Measurements from ENCODE around the gene ZBTB16.

The ZBTB16 gene

DNA sequence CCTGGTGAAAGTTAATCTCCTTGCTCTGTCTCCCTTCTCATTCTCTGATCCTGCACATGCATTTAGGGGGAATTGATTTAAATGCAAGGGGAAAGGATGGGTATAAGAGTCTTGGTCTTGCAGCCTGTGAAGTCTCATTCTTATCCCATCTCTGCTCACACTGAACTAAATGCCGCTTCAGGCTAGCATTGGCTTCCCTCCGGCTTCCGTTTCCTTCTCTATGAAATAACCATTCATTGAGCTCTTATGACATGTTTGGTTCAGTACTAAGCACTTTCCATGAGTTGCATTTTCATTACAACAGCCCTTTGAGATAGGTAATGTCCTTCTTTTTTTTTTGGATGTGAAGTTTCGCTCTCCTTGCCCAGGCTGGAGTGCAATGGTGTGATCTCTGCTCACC, 5.6 kb downstream of the ZBTB16 start:
- DNase-seq, result no peak

DNA sequence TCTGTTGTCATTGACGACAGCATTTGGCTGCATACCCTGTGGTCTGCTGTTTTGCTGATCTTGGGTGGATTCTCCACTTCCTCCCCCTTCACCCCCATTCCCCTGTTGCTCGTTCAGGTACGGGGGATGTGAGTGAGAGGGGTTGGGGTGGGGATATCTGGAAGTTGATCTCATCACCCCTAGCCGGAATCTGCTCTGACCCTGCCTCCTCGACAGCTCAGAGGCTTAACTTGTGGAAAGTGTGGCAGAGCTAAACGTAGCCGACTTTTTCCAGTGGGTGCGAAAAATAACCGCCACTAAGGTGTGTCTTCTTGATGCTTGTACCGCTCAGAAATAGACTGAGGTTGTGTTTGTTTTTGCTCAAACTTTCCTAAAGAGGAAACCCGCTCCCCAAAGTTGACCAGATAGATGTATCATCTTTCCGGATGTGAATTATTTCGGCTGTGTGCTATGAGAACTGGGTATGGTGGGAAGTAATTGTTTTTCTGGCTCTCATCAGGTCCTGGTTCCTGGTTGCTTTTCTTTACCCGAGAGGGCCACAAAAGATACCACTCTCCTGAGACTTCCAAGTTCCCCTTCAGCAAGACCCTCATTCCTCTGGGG, 6.6 kb downstream of the ZBTB16 start:
- DNase-seq, result peak in 1 of 5 donors; percentile 52

DNA sequence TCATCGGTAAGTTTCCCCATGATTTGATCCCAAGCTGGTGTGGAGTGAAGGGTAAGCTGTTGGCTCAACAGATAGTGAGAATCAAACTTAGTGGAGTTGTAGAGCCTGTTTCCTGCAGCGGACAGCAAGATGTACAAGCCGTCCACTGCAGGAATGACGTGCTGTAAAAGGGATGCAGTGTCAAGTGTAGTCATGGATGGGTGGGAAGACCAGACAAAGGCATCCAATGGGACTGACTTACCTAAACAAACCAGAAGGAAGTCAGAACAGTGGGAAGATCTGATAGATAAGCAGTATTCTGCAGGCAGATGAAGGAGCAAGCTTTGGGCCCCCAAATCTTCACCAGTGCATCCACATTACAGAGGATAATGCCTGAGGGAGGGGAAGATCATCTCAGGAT, 8.8 kb downstream of the ZBTB16 start:
- no peak for DNase-seq

DNA sequence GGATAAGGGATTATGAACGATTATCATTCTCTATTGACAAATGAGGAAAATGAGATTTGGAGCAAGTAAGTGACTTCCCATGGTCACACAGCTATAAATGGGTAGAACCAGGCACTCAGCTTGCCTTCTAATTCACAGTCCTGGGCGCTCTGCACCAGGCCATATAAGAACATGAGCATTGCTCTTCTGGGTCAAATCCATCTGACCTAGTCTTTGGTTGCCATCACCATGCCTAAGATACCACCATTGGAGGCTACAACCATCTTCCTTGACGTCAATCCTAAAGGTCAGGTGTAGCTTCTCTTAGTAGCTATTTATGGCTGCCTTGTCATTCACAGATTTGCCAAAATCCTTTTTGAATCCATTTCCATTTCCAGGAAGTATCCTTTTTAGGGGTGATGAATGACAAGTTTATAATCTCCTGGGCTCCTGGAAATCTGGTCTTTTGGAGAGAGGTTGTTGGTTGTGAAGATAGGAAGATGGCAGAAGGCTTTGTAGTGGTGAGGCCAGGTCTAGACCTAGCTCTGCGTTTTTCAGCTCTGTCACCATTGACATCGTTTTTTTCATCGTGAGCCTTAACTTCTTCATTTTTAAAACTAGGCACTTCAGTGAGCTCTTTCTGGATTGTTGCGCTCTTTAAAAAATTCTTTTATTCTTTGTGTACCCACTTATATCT, 11.1 kb downstream of the ZBTB16 start:
- DNase-seq, result no peak

DNA sequence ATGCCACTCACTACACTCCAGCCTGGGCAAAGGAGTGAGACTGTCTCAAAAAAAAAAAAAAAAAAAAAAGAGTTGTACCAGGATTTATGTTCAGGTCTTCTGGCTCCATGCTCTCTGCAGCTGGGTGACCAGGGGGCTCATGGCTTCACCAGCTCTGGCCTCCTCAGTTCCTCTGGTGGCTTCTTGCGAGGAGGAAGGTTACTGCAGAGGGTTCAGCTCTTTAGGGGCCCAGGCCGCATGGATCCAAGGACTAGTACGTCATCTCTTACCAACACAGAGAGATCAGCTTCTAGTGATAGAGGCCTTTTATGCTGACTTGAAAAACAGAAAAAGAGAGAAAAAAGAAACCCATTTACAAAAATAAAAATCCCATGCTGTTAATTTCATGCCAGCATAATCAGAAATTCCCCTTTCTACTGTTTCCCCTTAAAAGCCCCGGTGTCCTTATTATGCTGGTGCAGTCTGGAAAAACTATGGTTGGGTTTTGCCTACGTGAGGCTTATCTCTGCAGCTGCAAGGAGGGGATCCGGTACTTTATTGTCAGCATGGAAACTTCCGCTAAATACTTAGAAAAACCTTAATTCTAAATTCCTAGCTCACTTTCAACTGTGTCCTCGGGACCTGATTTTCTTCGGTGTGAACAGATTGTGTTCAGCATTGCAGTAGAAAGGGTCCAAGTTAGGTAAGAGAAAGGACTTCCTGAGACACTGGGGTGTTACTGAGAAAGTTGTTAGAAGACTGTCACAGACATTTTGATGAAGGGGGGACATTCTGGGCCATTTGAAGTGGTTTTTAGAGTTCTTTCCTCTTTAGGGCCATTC, 13.7 kb downstream of the ZBTB16 start:
- DNase-seq, result peak in 1 of 5 donors; percentile 33

DNA sequence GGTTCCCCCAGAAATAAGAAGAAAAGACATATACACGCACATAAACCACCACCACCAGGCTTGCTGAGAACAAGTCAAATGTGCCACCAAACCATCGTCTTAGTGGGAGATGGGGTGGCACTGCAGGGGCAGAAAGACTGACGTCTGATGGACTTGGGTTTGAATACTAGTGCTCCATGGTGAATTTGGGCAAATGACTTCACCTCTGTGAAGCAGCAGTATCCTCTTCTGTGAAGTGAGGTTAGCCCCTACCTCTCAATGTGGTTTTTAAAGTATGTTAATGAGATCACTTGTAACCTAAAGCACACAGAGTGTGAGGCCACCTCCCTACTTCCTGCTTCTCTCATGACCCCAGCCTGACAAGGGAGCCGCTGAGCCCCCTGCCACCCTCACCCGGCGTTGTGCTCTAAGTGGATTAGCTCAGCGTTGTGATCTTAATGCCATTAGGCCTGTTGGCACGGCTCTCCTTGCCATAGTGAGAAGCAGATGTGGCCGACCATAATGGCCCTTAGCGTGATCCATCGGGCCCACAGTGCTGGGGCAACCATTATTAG, 14.4 kb downstream of the ZBTB16 start:
- DNase-seq, result peak in 1 of 5 donors; percentile 47

DNA sequence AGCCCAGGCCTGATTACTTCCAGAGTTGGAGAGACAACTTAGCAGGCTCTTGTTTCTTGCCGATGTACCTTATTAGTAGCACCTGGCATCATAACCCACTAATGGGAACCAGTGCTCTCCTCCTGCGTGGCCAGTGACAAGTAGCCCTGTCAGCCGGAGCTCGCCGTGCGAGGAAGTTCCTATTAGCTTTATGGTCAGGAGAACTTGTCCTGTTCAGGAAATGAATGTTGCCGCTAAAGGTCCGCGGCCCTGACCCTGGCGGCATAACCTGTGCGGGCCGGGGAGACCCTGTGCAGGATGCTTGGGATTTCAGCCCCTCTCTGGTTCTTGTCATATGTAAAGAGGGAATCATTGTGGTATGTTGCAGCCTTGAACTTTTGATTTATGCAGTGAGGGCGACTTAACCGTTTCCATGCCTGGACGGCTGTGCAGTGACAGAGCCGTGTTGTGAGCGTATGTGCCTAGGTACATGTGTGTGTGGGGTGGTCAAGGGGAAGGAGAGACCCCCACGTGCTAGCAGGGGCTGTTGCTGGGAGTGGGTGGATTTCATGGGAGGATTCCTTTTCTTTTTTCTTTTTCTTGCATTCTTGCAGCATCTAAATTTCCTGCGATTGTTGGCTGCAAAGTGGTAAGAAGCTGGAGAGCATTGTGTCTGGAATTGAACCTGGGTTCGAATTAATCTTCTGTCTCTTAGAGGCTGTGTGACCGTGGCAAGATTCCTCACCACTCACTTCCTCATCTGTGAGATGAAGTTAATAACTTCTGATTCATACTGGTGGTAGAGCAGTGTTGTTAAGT, 15.2 kb downstream of the ZBTB16 start:
- DNase-seq, result no peak

DNA sequence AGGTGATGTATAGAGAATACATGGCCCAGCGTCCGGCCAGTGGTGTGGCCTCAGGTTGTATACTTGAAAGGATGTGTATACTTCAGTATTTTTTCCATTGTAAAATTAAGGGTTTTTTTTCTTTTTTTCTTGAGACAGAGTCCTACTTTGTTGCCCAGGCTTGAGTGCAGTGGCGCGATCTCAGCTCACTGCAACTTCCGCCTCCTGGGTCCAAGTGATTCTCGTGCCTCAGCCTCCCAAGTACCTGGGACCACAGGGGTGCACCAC, 15.8 kb downstream of the ZBTB16 start:
- DNase-seq, result no peak

DNA sequence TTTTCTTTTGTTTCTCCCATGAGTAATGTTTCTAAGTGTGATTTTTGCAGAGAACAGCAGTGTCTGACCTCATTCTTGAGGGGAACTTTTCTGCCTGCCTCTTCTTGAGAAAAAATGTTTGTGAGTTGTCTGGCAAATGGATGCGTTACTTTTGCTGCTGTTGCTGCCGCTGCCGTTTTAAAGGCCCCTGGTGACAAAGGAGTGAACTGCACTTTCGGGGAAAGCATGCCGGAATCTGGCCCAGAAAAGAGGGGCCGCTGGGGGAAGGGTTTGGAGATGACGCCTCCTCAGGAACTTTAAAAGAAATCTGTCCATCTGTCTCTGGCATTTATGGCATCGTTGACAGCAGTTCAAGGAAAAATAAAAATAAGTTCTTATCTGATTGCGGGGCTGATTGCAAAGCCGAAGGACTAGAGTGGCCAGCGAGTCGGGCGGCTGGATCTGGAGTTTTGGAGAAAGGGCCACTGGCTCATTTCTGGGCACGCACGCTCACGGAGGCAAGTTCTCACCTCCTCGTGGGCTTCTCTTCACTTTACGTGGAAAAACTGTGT, 16.5 kb downstream of the ZBTB16 start:
- peak in 1 of 5 donors; percentile 34 for DNase-seq

DNA sequence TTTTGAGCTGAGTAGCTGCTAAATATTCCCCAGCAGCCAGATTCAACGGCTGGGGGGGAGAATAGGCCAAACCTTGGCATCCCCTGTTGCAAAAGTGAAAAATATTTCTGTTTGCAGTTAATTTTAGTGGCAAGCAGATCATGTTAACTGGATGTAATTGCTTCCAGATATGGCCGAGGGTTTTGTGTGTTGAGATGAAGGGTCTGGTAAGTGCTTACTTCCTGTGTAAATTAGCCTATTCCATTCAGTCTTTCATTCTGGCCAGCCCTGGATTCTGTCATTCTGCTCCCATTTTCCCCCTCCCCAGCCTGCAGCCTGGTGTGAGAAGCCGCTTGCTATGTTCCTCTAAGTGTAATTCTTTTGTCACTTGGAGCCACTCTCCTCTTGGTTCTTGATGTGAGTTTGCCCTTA, 17.4 kb downstream of the ZBTB16 start:
- no peak for DNase-seq

DNA sequence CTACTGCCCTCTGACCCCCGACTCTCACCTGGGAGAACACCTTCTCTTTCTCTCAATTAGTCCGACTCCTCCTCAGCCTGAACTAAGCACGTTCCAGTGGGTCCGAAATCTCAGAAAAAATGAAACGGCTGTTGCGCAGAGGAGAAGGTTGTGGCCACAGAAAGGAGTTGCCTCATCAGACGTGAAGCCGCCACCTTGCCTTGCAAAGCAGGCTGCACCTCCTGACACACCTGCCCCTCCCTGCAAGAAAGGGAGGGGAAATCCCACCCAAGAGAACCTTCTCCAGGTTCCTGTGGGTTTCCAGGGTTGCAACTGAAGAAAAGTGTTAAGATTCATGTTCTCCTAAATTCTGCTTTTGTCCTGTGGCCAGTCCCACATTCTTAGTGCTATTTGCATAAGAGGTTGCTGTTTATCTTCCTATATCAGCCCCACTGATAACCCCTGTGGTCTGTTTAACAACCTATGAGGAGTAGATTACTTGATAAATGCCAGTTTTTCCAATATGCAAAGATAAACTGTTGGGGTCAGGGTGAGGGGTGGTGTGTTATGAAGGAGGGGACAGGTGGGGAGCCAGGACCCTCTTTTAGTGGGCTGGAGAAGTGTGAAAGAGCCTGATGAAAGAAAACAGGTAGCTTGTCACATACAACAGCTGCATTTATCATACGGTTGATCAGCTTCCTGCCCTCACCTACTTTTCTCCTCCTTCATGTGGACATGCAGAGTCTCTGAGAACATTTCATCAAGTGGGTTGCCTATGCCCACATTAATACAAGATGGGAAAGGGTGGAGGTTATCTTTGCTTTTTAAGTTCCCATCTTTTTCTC, 18.2 kb downstream of the ZBTB16 start:
- no peak for DNase-seq

DNA sequence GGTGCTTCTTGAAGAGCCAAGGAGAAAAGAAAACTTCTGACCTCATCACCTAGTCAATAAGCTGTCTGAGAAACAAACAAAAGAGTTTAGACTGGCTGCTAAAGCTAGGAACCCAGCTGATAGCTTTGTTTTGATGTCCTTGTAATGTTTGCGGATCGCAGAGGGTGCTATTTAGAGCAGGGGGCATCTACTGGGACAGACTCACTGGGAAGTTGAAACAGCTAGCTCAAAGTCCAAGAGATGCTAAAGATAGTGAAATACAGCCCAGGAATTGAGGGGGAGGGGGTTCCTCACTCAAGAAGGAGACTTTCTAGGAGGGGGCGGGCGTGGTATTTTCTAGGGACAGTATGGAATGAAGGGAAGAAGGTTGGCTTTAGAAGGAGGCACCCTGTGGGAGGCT, 18.9 kb downstream of the ZBTB16 start:
- no peak for DNase-seq

DNA sequence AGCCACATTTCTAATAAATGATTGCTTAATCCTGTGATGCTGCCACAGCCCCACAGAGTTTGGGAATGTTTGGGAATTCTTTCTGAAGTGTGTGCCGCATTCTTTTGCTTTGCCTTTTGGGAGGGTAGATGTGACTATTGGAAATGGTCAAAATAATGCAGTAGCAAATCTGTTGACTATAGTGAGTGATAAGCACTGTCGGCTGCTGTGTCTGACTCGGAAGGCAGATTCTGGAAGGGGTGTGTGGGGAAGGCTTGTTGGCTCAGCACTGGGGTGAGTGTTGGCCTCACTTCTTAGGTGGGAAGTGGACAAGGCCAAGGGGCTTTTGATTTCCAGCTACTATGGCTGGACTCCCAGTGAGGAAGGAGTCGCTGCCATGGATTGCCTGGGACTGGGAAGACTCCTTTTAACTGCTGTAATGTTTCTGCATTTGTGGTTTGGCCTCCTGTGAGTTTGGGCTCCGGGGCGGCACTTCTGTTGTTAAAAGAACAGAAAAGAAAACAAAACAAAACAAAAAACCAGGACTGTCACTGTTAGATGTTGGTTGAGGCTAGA, 20.1 kb downstream of the ZBTB16 start:
- DNase-seq, result no peak

DNA sequence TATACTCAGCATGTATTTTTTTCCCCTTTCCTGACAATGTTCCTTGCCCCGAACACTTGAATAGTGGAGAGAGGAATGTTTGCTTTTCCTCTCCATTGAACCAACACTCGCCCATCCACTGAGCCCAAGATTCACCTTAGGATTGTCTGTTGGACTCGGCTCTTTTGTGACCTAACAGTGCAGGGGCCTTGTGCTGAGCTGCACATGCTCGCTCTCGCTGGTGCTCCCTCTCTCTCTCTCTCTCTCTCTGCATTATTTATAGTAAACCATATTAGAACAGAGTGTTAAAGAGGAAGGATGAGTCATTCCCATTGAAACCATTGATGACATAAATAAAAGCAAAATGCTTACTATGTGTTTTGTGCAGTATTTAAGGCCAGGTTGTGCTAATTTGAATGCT, 20.7 kb downstream of the ZBTB16 start:
- DNase-seq, result peak in 1 of 5 donors; percentile 45

DNA sequence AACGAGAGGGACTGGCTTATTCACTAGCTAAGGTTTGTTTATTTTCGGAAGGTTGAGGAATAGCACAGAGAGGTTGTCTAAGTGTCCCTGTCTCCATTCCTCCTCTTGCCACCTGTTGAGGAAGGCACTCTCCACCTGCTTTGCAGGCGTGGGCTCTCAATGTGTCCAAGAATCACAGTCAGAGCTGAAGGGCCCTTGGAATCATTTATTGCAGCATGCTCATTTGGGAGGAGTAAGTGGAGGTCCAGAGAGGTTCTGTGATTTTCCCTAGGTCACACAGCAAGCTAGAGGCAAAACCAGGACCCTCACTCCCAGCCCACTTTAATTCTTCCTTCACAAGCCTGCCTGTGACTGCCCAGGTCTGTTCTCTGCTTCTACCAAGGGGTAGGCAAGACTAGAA, 21.3 kb downstream of the ZBTB16 start:
- no peak for DNase-seq

DNA sequence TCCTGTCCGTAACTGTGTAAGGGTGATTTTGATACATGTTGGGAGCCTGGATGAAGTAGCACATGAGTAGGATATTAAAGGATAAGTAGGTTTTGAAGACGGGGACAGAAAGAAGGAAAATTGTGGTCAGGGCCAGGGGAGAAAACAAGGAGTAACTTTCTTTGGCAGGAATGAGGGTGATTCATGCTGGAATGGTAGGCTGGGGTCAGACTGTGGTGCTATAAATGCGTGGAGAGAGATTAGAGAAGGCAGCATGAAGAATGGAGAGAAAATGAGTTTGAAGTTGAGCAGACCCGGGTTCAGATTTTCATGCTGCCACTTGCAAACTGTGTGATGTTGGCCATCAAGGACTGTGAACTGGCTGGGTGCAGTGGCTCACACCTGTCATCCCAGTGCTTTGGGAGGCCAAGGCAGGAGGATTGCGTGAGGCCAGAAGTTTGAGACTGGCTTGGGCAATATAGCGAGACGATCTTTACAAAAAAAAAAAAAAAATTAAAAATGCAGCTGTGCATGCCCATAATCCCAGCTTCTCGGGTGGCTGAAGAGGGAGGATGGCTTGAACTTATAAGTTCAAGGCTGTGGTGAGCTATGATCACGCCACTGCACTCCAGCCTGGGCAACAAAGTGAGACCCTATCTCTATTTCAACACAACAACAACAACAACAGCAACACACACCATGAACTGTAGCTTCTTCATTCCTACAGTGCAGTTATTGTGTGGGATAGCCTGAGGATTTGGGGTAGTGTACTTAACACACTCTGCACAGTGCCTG, 22.3 kb downstream of the ZBTB16 start:
- DNase-seq, result no peak

DNA sequence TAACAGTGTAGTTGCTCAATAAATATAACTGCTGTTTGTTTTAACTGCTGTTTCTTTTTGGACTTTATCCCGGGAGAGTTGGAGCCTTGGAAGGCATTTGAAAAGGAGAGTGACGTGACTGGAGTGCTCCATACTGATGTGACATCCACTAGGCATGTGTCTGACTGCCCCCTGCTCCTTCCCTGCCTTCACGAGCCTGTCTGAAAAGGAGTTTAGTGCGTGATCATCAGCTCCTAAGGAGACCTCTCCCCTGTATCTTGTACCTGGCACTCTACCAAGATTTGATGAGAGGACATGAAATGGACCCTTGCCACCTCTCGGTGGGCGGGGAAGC, 22.9 kb downstream of the ZBTB16 start:
- DNase-seq, result no peak

DNA sequence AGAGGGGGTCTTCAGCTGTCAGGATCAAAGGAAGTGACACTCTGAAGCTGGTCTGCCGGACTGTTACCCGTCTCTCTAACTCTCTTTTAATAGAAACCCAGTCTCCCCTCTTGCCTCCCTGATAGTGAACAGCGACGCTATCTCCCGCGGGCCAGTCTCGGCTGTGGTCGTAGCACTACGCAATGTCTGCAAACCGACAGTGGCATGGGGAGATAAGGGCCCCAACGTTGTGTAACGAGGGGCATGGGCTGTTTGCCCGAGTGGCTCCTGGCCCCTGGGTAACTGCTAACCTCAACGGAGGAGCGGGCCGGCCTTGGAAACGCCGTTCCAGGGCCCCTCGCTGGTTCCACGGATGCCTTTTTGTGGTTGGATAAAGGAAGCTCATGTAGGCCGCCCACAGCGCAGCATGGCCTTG, 23.3 kb downstream of the ZBTB16 start:
- no peak for DNase-seq

DNA sequence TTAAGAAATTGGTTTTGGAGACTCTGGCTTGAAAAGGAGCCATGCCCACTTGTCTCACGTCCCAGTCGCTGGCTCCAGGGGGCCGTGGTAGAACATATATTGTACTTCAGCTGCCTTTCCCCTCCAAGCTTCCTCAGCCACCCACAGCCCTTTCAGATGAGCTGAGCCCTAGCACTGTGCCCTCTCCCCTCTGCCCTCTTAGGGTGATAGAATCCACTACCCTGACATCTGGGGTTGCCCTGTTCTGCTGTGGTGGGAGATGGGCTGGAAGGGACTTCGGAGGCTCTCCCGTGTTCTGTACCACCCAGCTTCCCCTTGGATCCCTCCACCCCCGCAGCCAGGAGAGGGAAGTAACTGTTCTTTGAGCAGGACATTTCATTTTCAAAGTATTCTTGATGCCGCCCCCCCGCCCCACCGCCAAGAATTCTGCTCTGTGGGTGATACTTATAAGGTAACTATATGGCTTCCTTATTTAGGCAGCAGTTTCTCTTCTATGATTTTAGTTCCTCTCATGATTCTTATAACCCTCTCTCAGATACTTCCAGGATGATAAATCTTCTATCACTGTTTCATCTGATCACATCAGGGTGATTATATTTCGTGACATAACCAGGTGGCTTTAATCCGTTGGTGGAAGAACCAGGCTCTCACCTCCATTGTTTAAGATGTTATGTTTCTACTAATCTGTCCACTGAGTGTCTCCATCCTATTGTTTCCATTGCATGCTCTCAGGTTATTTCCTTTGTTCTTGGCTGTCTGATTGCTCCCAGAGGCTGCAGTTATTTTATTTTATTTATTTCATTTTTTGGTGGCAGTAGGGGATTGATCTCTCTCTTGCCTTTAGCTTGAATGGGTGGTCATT, 24.1 kb downstream of the ZBTB16 start:
- DNase-seq, result no peak

DNA sequence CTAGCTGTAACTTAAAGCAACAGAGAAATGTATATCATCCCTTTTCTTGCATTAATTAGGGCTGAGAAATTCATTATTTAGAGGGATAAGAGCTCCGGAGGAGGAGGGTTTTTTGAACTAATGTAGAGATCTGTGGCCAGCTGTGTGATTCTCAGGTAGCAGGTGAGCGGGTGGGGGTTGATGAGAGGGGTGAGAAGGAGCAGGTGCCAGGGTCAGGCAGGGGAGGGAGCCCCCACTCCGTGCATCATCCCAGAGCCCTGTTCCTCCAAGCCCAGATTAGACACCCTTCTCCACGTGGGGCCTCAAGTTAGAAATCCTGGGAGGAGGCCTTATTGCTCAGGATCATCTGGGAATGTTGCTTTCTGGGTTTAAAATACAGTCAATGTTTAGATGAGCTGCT, 24.9 kb downstream of the ZBTB16 start:
- DNase-seq, result no peak

All from T-helper 1 cell (primary cell).